BLaER1 treated with 17β-estradiol and CSF1 and Interleukin-3, amounts not matched to agents 10 nM and 100 nM (cell line): Measurements from ENCODE around the gene OR52E8.

Experiments used
- H3K27ac ChIP-seq, 11 experiments: shearing (Covaris generic); formaldehyde crosslinking; 2 replicates each; pipeline ENCODE4 v1.8.1; 2022
- H3K27me3 ChIP-seq, 11 experiments: shearing (Covaris generic); formaldehyde crosslinking; 2 replicates each; pipeline ENCODE4 v1.8.1; 2022
- H3K36me3 ChIP-seq, 11 experiments: shearing (Covaris generic); formaldehyde crosslinking; 2 replicates each; pipeline ENCODE4 v1.8.1; 2022
- H3K4me1 ChIP-seq, 10 experiments: shearing (Covaris generic); formaldehyde crosslinking; 2 replicates each; pipeline ENCODE4 v1.8.1; 2022
- H3K4me2 ChIP-seq, 11 experiments: shearing (Covaris generic); formaldehyde crosslinking; 2 replicates each; pipeline ENCODE4 v1.8.1; 2022
- H3K4me3 ChIP-seq, 10 experiments: shearing (Covaris generic); formaldehyde crosslinking; 2 replicates each; pipeline ENCODE4 v1.8.1; 2022
- H3K9ac ChIP-seq, 11 experiments: shearing (Covaris generic); formaldehyde crosslinking; 2 replicates each; pipeline ENCODE4 v1.8.1; 2022
- H3K9me3 ChIP-seq, 11 experiments: shearing (Covaris generic); formaldehyde crosslinking; replicated peaks in 1 of 11; 2 replicates each; pipeline ENCODE4 v1.8.1; 2022
- H4K20me1 ChIP-seq, 11 experiments: shearing (Covaris generic); formaldehyde crosslinking; 2 replicates each; pipeline ENCODE4 v1.8.1; 2022
- Cebpa-rat ChIP-seq, 11 experiments: shearing (Covaris generic); IDR thresholded peaks; 2 replicates each; pipeline ENCODE4 v1.8.1; 2022

OR52E8 gene

DNA sequence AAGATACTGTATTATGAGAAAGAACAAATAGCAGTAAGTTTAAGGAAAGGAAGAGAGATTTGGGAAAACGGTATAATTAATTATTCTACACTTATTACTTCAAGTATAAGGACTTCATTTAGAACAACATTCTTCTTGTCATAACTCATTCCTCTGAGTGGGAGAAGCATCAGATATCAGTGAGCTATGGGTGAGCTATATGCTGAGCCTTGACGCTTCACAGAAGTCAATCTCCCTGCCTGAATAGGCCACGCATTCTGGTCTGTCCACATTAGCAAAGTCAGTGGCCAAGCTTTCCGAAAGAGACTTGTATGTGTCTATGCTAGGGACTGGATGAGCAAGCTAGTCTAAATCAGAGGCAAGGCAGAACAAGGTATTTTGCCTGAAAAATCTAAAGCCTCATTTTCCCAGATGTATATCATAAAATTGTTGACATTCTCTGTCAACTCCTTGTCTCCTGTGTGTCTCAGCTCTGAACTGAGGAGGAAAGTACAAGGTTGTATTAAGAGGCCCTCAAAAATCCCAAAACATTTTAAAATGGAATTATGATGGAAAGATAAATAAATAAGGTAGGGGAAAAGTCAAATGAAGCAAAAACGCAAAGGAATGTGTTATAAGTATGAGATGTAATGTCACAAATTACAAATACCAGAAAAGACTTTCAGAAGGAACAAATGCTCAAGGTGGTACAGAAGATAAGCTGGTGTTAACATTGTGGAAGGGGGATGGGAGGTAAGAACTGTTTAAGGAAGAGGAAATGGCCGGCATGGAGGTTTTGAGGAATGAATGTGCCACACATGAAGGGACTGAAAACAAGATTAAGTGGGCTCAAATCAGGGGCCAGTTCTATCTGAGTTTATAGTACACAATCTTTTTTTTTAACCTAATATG is 47.3 kb downstream of the OR52E8 start:
- no peak for TF ChIP-seq Cebpa-rat (IDR thresholded peaks at IDR 0.05)
- Histone ChIP-seq H3K27ac (no peak overlapping the region), H3K36me3 (no peaks in the 10 kb centered on the region), H4K20me1 (no peaks in the 10 kb centered on the region), H3K9ac (no peak overlapping the region), H3K4me3 (no peak overlapping the region), H3K27me3 (no peaks in the 10 kb centered on the region; a peak in 1 of 22 replicates), H3K9me3 (peaks cover 0 to 3% (median 0%) of the 10 kb centered on the region in 11 experiments; a peak in 1 of 22 replicates), H3K4me2 (peak overlapping the region in 7 of 11 experiments; percentile 73 to 95 (median 90); a peak in 6 of 22 replicates), H3K4me1 (peaks cover under 1 to 26% (median 13%) of the 10 kb centered on the region in 10 experiments; a peak in 16 of 20 replicates)

GRCh38 chr11:5809122-5809519 is 48.4 kb downstream of the OR52E8 start:
- Histone ChIP-seq H3K4me2 (peak overlapping the region; percentile 73 to 95 (median 90)), H3K27ac (peak overlapping the region in 8 of 11 experiments; percentile 13 to 69 (median 52); a peak in 13 of 22 replicates), H4K20me1 (no peaks in the 10 kb centered on the region), H3K4me3 (peak overlapping the region; percentile 67 to 85 (median 74)), H3K9ac (peak overlapping the region; percentile 64 to 79 (median 74)), H3K27me3 (no peaks in the 10 kb centered on the region; a peak in 1 of 22 replicates), H3K36me3 (no peaks in the 10 kb centered on the region), H3K9me3 (peaks cover 7 to 13% (median 9%) of the 10 kb centered on the region in 11 experiments), H3K4me1 (peaks cover 0 to 17% (median 9%) of the 10 kb centered on the region in 10 experiments; a peak in 15 of 20 replicates)
- TF ChIP-seq Cebpa-rat (IDR thresholded peaks at IDR 0.05) = no peak

DNA sequence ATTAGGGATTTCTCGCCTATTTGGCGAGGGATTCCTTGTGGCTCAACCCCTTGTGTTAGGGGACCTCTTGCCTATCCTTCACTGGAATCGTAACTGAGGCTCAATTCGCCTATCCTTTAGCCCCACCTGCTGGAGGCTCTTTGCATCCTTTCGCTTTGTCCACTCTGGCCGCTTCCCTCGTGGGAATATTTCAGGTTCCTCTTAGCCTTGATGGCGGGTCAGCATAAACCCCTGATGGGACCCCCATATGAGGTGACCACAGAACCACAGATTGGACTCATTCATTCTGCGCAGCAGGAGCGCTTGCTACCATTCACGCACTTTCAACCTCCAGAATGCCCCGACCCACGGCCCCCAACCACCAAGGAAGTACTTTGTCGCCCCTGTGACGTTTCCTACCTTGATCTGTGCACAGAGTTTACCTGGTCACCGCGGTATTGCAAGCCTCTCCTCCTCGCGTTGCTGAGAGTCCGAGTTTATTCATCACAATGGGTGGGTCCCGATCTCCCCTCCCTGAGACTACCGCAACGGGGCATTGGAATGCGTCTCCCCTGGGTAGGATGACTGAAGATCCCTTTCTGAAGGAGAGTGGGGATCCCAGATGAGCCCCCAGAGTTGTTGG is 48.9 kb downstream of the OR52E8 start, which contains the start of gene OR52N2:
Gene OR52N2 (plus strand): TSS at position 425 of the 622 bp plus-strand sequence. CDS start 11,412 bp downstream, outside the sequence.
- H3K9ac ChIP-seq = peak within 1 kb of the TSS; percentile 64 to 79 (median 74)
- H3K4me3 ChIP-seq = peak within 1 kb of the TSS; percentile 67 to 85 (median 74)
- peaks cover 0 to 17% (median 9%) of the 10 kb centered on the region in 10 experiments; a peak in 15 of 20 replicates for H3K4me1 ChIP-seq
- H3K36me3 ChIP-seq = no peaks in the 10 kb centered on the region
- H3K4me2 ChIP-seq = peak within 1 kb of the TSS; percentile 73 to 95 (median 90)
- peaks cover 12 to 18% (median 14%) of the 10 kb centered on the region in 11 experiments for H3K9me3 ChIP-seq
- no peaks in the 10 kb centered on the region; a peak in 1 of 22 replicates for H3K27me3 ChIP-seq
- peak within 1 kb of the TSS in 8 of 11 experiments; percentile 13 to 69 (median 52); a peak in 13 of 22 replicates for H3K27ac ChIP-seq
- H4K20me1 ChIP-seq = no peaks in the 10 kb centered on the region
- no peak for TF ChIP-seq Cebpa-rat (IDR thresholded peaks at IDR 0.05)

GRCh38 chr11:5807580-5807979 is 49.9 kb downstream of the OR52E8 start:
- Histone ChIP-seq H3K9ac (no peak overlapping the region), H3K9me3 (peaks cover 19 to 23% (median 20%) of the 10 kb centered on the region in 11 experiments), H3K36me3 (no peaks in the 10 kb centered on the region), H3K27ac (no peak overlapping the region), H4K20me1 (no peaks in the 10 kb centered on the region), H3K4me2 (no peak overlapping the region), H3K4me3 (no peak overlapping the region), H3K4me1 (peaks cover 0 to 17% (median 9%) of the 10 kb centered on the region in 10 experiments; a peak in 15 of 20 replicates), H3K27me3 (no peaks in the 10 kb centered on the region; a peak in 1 of 22 replicates)
- no peak for TF ChIP-seq Cebpa-rat (IDR thresholded peaks at IDR 0.05)
